ENCODE data around the gene LMAN2. TPM values are rescaled to one million over a fixed set of nuclear protein-coding genes. Genes with fewer than 3 reads are reported as not detected.

Gene LMAN2
- total and polyA plus RNA-seq, 2 experiments from 2014 or later = 153 to 227 TPM

DNA sequence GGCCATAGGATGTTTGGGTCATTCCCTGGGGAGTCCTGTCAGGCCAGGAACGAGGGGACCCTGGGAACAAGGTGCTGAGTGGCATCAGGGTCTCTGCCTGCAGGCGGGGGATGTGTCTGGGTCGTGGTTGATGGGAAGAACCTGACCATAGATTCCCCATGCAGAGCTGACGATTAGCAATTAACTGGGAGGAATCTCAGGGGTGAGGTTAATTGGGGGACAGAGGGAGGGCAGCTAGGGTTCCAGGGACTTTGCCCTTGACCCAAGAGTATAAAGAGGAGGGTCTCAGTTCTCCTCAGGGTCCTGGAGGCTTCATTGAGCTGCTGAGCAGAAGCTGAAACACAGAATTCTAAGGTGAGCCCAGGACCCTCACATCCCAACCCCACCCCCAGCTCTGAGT lies 32.7 kb upstream of the LMAN2 start, which contains the start of gene SLC34A1:
TSS of gene SLC34A1 (plus strand) at position 301 of the 400 bp plus-strand sequence. CDS start 1,308 bp downstream, outside the sequence.
- Histone ChIP-seq H3K36me3 (ENCODE audit: insufficient read depth) (no peaks in the 10 kb centered on the region), H3K27ac (ENCODE audit: low read depth) (no peak within 1 kb of the TSS), H3K79me2 (replicated peaks; ENCODE audit: insufficient read depth) (no peaks in the 10 kb centered on the region), H2AFZ (no peak within 1 kb of the TSS), H3K4me3 (no peak within 1 kb of the TSS), H3F3A (replicated peaks; ENCODE audit: low read depth) (no peaks in the 10 kb centered on the region), H3K9me2 (ENCODE audit: insufficient read depth) (no peaks in the 10 kb centered on the region), H3K4me1 (ENCODE audit: insufficient read depth) (no peaks in the 10 kb centered on the region), H4K20me1 (replicated peaks; ENCODE audit: insufficient read depth) (no peaks in the 10 kb centered on the region), H3K4me2 (no peak within 1 kb of the TSS), H3K27me3 (ENCODE audit: insufficient read depth) (0 out of 2 replicates have a peak, but pooled peaks cover 6% of the 10 kb centered on the region)
- Mint-ChIP-seq H3K36me3 (ENCODE audit: low read depth) (no peaks in the 10 kb centered on the region; the same call in 2 of the 3 replicates), H3K27me3 (ENCODE audit: insufficient read depth, low read depth, poor library complexity) (peaks cover 22% of the 10 kb centered on the region), H3K4me3 (no peak within 1 kb of the TSS), H3K4me1 (peaks cover 18% of the 10 kb centered on the region), H3K27ac (no peak within 1 kb of the TSS), H3K9me3 (no peaks in the 10 kb centered on the region)
- no peak for TF ChIP-seq POLR2AphosphoS5 (IDR thresholded peaks at IDR 0.05; ENCODE audit: low read depth)
- TF ChIP-seq, protein P1, sequence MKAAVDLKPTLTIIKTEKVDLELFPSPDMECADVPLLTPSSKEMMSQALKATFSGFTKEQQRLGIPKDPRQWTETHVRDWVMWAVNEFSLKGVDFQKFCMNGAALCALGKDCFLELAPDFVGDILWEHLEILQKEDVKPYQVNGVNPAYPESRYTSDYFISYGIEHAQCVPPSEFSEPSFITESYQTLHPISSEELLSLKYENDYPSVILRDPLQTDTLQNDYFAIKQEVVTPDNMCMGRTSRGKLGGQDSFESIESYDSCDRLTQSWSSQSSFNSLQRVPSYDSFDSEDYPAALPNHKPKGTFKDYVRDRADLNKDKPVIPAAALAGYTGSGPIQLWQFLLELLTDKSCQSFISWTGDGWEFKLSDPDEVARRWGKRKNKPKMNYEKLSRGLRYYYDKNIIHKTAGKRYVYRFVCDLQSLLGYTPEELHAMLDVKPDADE (IDR thresholded peaks at IDR 0.05) = no peak
- TF ChIP-seq JUNB (IDR thresholded peaks at IDR 0.05; ENCODE audit: unreplicated experiment) = no peak
- TF ChIP-seq EZH2 (IDR thresholded peaks at IDR 0.05; ENCODE audit: low read depth, unreplicated experiment) = no peak
- TF ChIP-seq, protein P2, sequence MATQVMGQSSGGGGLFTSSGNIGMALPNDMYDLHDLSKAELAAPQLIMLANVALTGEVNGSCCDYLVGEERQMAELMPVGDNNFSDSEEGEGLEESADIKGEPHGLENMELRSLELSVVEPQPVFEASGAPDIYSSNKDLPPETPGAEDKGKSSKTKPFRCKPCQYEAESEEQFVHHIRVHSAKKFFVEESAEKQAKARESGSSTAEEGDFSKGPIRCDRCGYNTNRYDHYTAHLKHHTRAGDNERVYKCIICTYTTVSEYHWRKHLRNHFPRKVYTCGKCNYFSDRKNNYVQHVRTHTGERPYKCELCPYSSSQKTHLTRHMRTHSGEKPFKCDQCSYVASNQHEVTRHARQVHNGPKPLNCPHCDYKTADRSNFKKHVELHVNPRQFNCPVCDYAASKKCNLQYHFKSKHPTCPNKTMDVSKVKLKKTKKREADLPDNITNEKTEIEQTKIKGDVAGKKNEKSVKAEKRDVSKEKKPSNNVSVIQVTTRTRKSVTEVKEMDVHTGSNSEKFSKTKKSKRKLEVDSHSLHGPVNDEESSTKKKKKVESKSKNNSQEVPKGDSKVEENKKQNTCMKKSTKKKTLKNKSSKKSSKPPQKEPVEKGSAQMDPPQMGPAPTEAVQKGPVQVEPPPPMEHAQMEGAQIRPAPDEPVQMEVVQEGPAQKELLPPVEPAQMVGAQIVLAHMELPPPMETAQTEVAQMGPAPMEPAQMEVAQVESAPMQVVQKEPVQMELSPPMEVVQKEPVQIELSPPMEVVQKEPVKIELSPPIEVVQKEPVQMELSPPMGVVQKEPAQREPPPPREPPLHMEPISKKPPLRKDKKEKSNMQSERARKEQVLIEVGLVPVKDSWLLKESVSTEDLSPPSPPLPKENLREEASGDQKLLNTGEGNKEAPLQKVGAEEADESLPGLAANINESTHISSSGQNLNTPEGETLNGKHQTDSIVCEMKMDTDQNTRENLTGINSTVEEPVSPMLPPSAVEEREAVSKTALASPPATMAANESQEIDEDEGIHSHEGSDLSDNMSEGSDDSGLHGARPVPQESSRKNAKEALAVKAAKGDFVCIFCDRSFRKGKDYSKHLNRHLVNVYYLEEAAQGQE (IDR thresholded peaks at IDR 0.05; ENCODE audit: unreplicated experiment) = no peak
- no peak for TF ChIP-seq ZNF331 (CRISPR knock-in tag; IDR thresholded peaks at IDR 0.05; ENCODE audit: low read depth)
- no peak for TF ChIP-seq EZH2phosphoT487 (IDR thresholded peaks at IDR 0.05; ENCODE audit: unreplicated experiment)
- TF ChIP-seq, protein P3, sequence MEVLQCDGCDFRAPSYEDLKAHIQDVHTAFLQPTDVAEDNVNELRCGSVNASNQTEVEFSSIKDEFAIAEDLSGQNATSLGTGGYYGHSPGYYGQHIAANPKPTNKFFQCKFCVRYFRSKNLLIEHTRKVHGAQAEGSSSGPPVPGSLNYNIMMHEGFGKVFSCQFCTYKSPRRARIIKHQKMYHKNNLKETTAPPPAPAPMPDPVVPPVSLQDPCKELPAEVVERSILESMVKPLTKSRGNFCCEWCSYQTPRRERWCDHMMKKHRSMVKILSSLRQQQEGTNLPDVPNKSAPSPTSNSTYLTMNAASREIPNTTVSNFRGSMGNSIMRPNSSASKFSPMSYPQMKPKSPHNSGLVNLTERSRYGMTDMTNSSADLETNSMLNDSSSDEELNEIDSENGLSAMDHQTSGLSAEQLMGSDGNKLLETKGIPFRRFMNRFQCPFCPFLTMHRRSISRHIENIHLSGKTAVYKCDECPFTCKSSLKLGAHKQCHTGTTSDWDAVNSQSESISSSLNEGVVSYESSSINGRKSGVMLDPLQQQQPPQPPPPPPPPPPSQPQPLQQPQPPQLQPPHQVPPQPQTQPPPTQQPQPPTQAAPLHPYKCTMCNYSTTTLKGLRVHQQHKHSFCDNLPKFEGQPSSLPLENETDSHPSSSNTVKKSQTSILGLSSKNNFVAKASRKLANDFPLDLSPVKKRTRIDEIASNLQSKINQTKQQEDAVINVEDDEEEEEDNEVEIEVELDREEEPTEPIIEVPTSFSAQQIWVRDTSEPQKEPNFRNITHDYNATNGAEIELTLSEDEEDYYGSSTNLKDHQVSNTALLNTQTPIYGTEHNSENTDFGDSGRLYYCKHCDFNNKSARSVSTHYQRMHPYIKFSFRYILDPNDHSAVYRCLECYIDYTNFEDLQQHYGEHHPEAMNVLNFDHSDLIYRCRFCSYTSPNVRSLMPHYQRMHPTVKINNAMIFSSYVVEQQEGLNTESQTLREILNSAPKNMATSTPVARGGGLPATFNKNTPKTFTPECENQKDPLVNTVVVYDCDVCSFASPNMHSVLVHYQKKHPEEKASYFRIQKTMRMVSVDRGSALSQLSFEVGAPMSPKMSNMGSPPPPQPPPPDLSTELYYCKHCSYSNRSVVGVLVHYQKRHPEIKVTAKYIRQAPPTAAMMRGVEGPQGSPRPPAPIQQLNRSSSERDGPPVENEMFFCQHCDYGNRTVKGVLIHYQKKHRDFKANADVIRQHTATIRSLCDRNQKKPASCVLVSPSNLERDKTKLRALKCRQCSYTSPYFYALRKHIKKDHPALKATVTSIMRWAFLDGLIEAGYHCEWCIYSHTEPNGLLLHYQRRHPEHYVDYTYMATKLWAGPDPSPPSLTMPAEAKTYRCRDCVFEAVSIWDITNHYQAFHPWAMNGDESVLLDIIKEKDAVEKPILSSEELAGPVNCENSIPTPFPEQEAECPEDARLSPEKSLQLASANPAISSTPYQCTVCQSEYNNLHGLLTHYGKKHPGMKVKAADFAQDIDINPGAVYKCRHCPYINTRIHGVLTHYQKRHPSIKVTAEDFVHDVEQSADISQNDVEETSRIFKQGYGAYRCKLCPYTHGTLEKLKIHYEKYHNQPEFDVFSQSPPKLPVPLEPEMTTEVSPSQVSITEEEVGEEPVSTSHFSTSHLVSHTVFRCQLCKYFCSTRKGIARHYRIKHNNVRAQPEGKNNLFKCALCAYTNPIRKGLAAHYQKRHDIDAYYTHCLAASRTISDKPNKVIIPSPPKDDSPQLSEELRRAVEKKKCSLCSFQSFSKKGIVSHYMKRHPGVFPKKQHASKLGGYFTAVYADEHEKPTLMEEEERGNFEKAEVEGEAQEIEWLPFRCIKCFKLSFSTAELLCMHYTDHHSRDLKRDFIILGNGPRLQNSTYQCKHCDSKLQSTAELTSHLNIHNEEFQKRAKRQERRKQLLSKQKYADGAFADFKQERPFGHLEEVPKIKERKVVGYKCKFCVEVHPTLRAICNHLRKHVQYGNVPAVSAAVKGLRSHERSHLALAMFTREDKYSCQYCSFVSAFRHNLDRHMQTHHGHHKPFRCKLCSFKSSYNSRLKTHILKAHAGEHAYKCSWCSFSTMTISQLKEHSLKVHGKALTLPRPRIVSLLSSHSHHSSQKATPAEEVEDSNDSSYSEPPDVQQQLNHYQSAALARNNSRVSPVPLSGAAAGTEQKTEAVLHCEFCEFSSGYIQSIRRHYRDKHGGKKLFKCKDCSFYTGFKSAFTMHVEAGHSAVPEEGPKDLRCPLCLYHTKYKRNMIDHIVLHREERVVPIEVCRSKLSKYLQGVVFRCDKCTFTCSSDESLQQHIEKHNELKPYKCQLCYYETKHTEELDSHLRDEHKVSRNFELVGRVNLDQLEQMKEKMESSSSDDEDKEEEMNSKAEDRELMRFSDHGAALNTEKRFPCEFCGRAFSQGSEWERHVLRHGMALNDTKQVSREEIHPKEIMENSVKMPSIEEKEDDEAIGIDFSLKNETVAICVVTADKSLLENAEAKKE (CRISPR knock-in tag; IDR thresholded peaks at IDR 0.05) = no peak
- TF ChIP-seq, protein P4, sequence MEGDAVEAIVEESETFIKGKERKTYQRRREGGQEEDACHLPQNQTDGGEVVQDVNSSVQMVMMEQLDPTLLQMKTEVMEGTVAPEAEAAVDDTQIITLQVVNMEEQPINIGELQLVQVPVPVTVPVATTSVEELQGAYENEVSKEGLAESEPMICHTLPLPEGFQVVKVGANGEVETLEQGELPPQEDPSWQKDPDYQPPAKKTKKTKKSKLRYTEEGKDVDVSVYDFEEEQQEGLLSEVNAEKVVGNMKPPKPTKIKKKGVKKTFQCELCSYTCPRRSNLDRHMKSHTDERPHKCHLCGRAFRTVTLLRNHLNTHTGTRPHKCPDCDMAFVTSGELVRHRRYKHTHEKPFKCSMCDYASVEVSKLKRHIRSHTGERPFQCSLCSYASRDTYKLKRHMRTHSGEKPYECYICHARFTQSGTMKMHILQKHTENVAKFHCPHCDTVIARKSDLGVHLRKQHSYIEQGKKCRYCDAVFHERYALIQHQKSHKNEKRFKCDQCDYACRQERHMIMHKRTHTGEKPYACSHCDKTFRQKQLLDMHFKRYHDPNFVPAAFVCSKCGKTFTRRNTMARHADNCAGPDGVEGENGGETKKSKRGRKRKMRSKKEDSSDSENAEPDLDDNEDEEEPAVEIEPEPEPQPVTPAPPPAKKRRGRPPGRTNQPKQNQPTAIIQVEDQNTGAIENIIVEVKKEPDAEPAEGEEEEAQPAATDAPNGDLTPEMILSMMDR (conservative IDR thresholded peaks at IDR 0.05; ENCODE audit: low read depth in 2 of 2) = no peak
- TF ChIP-seq ZNF114 (CRISPR knock-in tag; IDR thresholded peaks at IDR 0.05) = no peak
- no peak for TF ChIP-seq STAT1 (IDR thresholded peaks at IDR 0.05; ENCODE audit: unreplicated experiment)
- no peak for TF ChIP-seq NANOG (IDR thresholded peaks at IDR 0.05; ENCODE audit: borderline replicate concordance)
- TF ChIP-seq CREB1 (CRISPR knock-in tag; IDR thresholded peaks at IDR 0.05; ENCODE audit: low read depth) = no peak
- ATAC-seq (no peak), DNase-seq (ENCODE audit: low spot score) (no peak)

All from GM23338 (cell line).